Osteocyte (in vitro differentiated cells): Measurements from ENCODE around the gene SLC22A14. TPM values are rescaled to one million over a fixed set of nuclear protein-coding genes. Genes with fewer than 3 reads are reported as not detected.

ENCODE experiments used
- DNase-seq: peaks from one replicate; pipeline ENCODE4 v3.0.0; 2021; ENCODE audit warnings: mixed read lengths; ENCODE audit not compliant: unreplicated experiment; ENCODE audit errors: extremely low spot score
- H3K27ac Mint-ChIP-seq: one replicate; pipeline ENCODE4 v1.8.0; 2021; ENCODE audit warnings: mild to moderate bottlenecking, mixed read lengths; ENCODE audit not compliant: unreplicated experiment
- H3K27me3 Mint-ChIP-seq: one replicate; pipeline ENCODE4 v1.8.0; 2021; ENCODE audit warnings: mixed read lengths; ENCODE audit not compliant: unreplicated experiment
- H3K36me3 Mint-ChIP-seq: one replicate; pipeline ENCODE4 v1.8.0; 2021; ENCODE audit warnings: mixed read lengths; ENCODE audit not compliant: unreplicated experiment
- H3K4me1 Mint-ChIP-seq: one replicate; pipeline ENCODE4 v1.8.0; 2021; ENCODE audit warnings: mixed read lengths; ENCODE audit not compliant: unreplicated experiment
- H3K4me3 Mint-ChIP-seq: one replicate; pipeline ENCODE4 v1.8.0; 2021; ENCODE audit warnings: mild to moderate bottlenecking, moderate library complexity, mixed read lengths; ENCODE audit not compliant: unreplicated experiment
- H3K9me3 Mint-ChIP-seq: one replicate; pipeline ENCODE4 v1.8.0; 2021; ENCODE audit warnings: mixed read lengths; ENCODE audit not compliant: unreplicated experiment
- total RNA-seq: library from RNA; stranded (reverse); gene quantifications from 2 replicates; pipeline ENCODE4 v1.2.1, GENCODE V29; 2021
- TF ChIP-seq, protein P1 (sequence below): fragments of 200-600 bp; sonication (generic); IDR thresholded peaks from 2 replicates; pipeline ENCODE4 v1.5.0; 2021; ENCODE audit warnings: antibody characterized with exemption, mild to moderate bottlenecking, moderate library complexity

Gene SLC22A14
- total RNA-seq, 1 donor from 2014 or later: 0.30 TPM

DNA sequence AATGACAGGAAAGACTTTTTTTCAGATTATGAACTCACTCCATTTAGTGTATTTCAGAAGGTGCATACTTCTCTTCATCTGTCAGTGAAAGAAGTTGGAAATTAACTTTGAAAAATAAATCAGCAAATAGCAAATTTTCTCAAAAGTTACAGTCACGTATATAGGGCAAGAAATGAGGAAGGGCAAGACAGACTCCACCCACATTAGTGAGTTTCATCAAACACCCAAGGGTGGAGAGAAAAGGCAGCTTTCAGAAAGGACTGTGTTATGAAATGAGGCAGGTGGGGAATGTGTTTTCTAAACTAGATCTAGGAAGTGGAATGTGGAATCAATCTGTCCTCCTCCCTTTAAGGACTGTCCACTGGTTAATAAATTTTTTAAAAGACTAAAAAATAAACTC is 13.6 kb upstream of the SLC22A14 start:
- Mint-ChIP-seq H3K4me1 (peaks cover 18% of the 10 kb centered on the region), H3K4me3 (no peak overlapping the region), H3K9me3 (no peaks in the 10 kb centered on the region), H3K36me3 (peaks cover 9% of the 10 kb centered on the region), H3K27ac (no peak overlapping the region), H3K27me3 (no peaks in the 10 kb centered on the region)
- no peak for DNase-seq
- TF ChIP-seq, protein P1, sequence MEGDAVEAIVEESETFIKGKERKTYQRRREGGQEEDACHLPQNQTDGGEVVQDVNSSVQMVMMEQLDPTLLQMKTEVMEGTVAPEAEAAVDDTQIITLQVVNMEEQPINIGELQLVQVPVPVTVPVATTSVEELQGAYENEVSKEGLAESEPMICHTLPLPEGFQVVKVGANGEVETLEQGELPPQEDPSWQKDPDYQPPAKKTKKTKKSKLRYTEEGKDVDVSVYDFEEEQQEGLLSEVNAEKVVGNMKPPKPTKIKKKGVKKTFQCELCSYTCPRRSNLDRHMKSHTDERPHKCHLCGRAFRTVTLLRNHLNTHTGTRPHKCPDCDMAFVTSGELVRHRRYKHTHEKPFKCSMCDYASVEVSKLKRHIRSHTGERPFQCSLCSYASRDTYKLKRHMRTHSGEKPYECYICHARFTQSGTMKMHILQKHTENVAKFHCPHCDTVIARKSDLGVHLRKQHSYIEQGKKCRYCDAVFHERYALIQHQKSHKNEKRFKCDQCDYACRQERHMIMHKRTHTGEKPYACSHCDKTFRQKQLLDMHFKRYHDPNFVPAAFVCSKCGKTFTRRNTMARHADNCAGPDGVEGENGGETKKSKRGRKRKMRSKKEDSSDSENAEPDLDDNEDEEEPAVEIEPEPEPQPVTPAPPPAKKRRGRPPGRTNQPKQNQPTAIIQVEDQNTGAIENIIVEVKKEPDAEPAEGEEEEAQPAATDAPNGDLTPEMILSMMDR: no peak

DNA sequence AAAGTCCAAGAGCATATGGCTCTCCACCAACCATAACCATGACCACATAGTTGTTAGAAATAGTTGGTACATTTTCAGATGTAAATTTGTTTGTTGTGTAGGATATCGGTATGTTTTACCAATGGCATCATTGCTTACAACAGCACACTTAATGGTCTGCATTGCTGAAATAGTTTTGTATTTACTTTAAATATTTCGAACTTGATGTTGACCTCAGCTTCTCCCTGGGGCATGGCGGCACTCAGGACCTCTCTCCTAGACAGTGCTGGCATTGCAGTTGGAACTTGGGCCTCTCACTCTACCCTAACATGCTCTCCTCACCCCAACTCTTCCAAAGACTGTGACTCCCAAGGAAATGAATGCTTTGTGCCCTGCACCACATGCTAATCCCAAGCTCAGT is 11.5 kb upstream of the SLC22A14 start:
- Mint-ChIP-seq H3K36me3 (peaks cover 17% of the 10 kb centered on the region), H3K9me3 (no peaks in the 10 kb centered on the region), H3K27me3 (no peaks in the 10 kb centered on the region), H3K27ac (no peak overlapping the region), H3K4me1 (peaks cover 12% of the 10 kb centered on the region), H3K4me3 (no peak overlapping the region)
- TF ChIP-seq, protein P1: no peak
- DNase-seq: no peak

DNA sequence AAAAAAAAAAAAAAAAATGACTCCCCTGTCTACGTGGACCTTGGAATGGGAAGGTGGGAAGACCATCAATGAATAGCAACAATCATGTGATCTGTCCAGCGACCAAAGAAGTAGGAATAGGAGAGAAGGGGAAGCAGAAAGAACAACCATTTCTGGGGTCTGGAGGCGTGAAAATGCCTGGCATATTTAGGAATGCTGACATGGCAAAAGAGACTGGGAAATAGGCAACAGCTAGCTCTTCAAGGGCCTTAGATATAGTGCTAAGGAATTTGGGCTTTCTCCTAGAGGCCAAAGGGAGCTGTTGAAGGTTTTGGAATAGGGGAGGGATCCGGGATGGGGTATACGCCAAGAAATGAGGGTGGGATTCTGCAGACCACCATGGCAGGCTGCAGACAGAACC is 10.5 kb upstream of the SLC22A14 start:
- Mint-ChIP-seq H3K36me3 (peaks cover 17% of the 10 kb centered on the region), H3K9me3 (no peaks in the 10 kb centered on the region), H3K4me3 (no peak overlapping the region), H3K27me3 (no peaks in the 10 kb centered on the region), H3K27ac (no peak overlapping the region), H3K4me1 (peaks cover 12% of the 10 kb centered on the region)
- DNase-seq: no peak
- TF ChIP-seq, protein P1: no peak

DNA sequence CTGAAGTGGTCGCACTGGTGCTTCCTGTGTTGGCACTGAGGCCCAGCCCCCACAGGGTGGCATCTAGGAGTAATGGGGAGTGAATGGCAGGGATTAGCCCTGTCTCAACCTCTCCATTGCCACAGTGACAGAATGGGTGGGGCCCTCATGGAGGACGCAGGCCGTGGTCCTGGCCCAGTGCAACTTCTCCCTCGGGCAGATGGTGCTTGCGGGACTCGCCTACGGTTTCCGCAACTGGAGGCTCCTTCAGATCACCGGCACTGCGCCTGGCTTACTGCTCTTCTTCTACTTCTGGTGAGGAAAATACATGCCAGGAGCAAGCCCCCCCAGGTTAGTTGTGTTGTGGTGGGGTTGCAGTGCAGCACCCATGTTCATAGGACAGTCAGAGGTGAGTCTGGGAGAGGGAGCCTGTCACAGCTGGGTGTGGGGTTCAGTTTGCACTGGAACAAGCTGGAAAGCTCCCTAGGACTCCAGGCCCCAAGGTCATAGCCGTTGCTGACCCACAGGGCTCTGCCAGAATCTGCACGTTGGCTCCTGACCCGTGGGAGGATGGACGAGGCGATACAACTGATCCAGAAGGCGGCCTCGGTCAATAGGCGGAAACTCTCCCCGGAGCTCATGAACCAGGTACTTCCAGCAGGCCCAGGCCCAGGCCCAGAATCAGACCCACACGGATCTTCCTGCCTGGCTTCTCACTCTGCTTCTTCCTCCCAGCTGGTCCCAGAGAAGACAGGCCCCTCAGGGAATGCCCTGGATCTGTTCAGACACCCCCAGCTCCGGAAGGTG is 7.0 kb upstream of the SLC22A14 start:
- Mint-ChIP-seq H3K36me3 (peaks cover 29% of the 10 kb centered on the region), H3K9me3 (no peaks in the 10 kb centered on the region), H3K27me3 (no peaks in the 10 kb centered on the region), H3K4me3 (no peak overlapping the region), H3K4me1 (peaks cover 8% of the 10 kb centered on the region), H3K27ac (no peak overlapping the region)
- TF ChIP-seq, protein P1: no peak
- DNase-seq: peak; percentile 80

DNA sequence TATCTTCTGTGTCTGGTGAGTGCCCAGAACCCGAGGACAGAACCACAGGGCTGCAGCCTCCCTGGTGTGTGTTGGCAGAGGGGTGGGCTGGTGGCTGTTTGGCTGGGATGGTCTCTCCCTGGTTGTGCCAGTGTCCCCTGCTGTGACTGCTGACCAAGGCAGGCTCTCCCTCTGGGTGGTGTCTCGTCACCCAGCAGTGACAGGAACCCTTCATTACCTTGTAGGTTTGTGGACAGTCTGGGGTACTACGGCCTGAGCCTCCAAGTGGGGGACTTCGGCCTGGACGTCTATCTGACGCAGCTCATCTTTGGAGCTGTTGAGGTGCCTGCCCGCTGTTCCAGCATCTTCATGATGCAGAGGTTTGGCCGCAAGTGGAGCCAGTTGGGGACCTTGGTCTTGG is 6.4 kb upstream of the SLC22A14 start:
- Mint-ChIP-seq H3K36me3 (peaks cover 27% of the 10 kb centered on the region), H3K9me3 (no peaks in the 10 kb centered on the region), H3K27me3 (no peaks in the 10 kb centered on the region), H3K4me1 (peaks cover 4% of the 10 kb centered on the region), H3K4me3 (no peak overlapping the region), H3K27ac (no peak overlapping the region)
- TF ChIP-seq, protein P1: no peak
- no peak for DNase-seq
